ENCODE results near the gene FGF5.

- TF ChIP-seq, protein P1, sequence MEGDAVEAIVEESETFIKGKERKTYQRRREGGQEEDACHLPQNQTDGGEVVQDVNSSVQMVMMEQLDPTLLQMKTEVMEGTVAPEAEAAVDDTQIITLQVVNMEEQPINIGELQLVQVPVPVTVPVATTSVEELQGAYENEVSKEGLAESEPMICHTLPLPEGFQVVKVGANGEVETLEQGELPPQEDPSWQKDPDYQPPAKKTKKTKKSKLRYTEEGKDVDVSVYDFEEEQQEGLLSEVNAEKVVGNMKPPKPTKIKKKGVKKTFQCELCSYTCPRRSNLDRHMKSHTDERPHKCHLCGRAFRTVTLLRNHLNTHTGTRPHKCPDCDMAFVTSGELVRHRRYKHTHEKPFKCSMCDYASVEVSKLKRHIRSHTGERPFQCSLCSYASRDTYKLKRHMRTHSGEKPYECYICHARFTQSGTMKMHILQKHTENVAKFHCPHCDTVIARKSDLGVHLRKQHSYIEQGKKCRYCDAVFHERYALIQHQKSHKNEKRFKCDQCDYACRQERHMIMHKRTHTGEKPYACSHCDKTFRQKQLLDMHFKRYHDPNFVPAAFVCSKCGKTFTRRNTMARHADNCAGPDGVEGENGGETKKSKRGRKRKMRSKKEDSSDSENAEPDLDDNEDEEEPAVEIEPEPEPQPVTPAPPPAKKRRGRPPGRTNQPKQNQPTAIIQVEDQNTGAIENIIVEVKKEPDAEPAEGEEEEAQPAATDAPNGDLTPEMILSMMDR (IDR thresholded peaks at IDR 0.05): no peak
- TF ChIP-seq POLR2A (IDR thresholded peaks at IDR 0.05): no peak
Measured at GRCh38 chr4:80219301-80220025, 47.0 kb upstream of the FGF5 start.

All from body of pancreas (tissue), 4 donors.